Renal cortical epithelial cell (primary cell): ENCODE data around the gene RIC8A. TPM values are rescaled to one million over a fixed set of nuclear protein-coding genes. Genes with fewer than 3 reads are reported as not detected.

Experiments
- DNase-seq: peaks from one replicate; pipeline ENCODE4 v3.0.0-alpha.2; 2011; ENCODE audit warnings: low read depth
- total RNA-seq: library from RNA; depleted of rRNA; stranded (reverse); fragments of >200 nt; gene quantifications from 2 replicates; pipeline ENCODE4 v1.2.3, GENCODE V29; 2014

Gene RIC8A
- total RNA-seq, 1 donor from 2014 or later: 144 TPM

GRCh38 chr11:203945-204586 is 3.4 kb upstream of the RIC8A start:
- DNase-seq: no peak

GRCh38 chr11:204587-205109 is 2.9 kb upstream of the RIC8A start:
- no peak for DNase-seq

GRCh38 chr11:205221-206001 is 2.1 kb upstream of the RIC8A start:
- no peak for DNase-seq

GRCh38 chr11:206002-206384 is 1.5 kb upstream of the RIC8A start:
- DNase-seq: no peak

- DNase-seq: no peak
Measured at GRCh38 chr11:206526-207207, 841 bp upstream of the RIC8A start.

- peak; percentile 16 for DNase-seq
Measured at GRCh38 chr11:207863-208180, 314 bp downstream of the RIC8A start.

GRCh38 chr11:208181-208916 is 841 bp downstream of the RIC8A start:
- peak; percentile 22 for DNase-seq

GRCh38 chr11:208917-209260 is 1.4 kb downstream of the RIC8A start:
- no peak for DNase-seq

GRCh38 chr11:209275-210121 is 2.0 kb downstream of the RIC8A start:
- no peak for DNase-seq

- DNase-seq: peak; percentile 60
Measured at GRCh38 chr11:210122-210802, 2.8 kb downstream of the RIC8A start.

- no peak for DNase-seq
Measured at GRCh38 chr11:210803-211180, 3.3 kb downstream of the RIC8A start.

- no peak for DNase-seq
Measured at GRCh38 chr11:211295-211694, 3.8 kb downstream of the RIC8A start.

GRCh38 chr11:211741-212140 is 4.2 kb downstream of the RIC8A start:
- DNase-seq: no peak

- DNase-seq: no peak
Measured at GRCh38 chr11:212150-213100, 4.9 kb downstream of the RIC8A start.

GRCh38 chr11:213111-213510 is 5.6 kb downstream of the RIC8A start:
- no peak for DNase-seq

- DNase-seq: no peak
Measured at GRCh38 chr11:214083-214482, 6.6 kb downstream of the RIC8A start.

- no peak for DNase-seq
Measured at GRCh38 chr11:215581-216037, 8.1 kb downstream of the RIC8A start.

- DNase-seq: no peak
Measured at GRCh38 chr11:216081-216974, 8.8 kb downstream of the RIC8A start.
